Activated CD4-positive, CD25-positive, alpha-beta regulatory T cell treated with anti-CD3 and anti-CD28 coated beads, Interleukin-2, amount 50 U/mL, for 72 hours (primary cell): ENCODE measurements around the gene ARHGAP25.

Experiments
- DNase-seq: peaks from one replicate; pipeline ENCODE4 v3.0.0; 2021

The ARHGAP25 gene

GRCh38 chr2:68745006-68745405 is 10.4 kb downstream of the ARHGAP25 start:
- no peak for DNase-seq

DNA sequence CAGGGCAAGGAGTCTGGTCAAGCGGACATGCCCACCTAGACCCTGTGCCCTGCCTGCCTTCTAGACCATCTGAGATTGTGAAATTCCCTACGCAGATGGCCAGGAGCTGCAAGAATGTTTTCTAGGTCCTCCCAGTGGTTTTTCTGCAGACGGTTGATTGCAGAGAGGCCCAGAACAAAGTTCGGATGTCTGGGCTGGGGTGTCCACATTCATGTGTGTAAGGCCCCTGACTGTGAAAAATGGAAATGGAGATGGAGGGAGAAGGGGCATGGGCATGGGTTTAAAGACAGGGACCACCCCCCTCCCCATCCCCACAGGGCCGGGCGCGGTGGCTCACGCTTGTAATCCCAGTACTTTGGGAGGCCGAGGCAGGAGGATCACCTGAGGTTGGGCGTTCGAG is 11.8 kb downstream of the ARHGAP25 start:
- DNase-seq: no peak

GRCh38 chr2:68747413-68747812 is 12.8 kb downstream of the ARHGAP25 start:
- DNase-seq: no peak

DNA sequence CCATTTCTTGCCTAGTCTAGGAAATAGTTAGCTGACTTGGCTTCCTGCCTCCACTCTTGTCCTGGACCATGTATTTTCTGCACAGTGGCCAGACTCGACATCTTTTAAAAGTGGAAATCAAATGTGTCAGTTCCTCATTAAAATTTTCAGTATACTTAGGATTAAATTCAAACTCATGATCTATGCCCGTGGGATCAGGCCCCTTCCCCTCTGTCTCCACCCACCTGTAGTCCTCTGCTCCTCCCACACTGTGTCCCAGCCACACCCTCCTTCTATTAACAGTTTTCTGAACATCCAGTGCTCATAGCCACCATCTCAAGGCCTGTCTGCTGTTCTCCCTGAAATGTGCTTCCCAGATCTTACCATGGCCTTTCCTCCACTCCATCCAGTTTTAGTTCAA is 13.3 kb downstream of the ARHGAP25 start:
- no peak for DNase-seq

DNA sequence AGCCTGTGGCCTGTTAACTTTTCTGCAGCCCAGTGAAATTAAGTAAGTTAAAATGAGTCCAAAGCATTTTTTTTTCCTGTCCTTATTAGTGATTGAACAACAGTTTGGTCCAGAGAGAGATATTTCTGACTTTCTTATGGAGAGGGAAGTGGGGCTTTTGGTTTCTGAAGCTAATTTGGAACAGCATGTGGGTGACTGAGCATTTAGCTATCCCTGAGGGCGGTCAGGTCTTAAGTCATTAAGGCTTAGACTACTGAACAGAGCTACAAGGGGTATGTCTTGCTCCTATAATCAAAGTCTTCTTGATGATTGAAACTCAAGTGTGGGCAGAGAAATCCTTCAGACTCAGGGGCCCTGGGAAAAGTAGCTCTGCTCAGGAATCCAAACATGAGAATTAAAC is 14.0 kb downstream of the ARHGAP25 start:
- no peak for DNase-seq

DNA sequence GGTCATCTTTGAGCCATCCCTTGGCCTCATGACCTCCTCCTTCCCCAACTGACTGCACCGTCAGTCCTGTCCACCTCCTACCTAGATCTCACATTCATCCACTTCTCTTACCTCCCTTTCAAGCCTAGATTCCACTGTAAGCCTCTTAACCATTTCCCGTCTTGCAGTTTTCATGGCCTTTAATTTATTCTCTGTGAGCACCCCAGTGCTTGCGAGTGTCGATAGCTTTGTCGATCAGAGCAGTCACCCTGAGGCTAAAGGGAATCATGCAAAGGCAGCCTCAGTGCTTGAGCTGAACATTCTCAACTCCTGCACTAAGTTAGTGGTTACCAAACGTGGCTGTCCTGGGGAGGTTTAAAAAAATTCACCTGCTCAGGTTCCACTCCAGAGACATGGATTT is 14.7 kb downstream of the ARHGAP25 start:
- DNase-seq: no peak

- no peak for DNase-seq
Observed at GRCh38 chr2:68750592-68751396, 16.2 kb downstream of the ARHGAP25 start.

- DNase-seq: peak; percentile 90
Observed at GRCh38 chr2:68751397-68752339, 17.1 kb downstream of the ARHGAP25 start.

GRCh38 chr2:68753318-68753717 is 18.7 kb downstream of the ARHGAP25 start:
- DNase-seq: no peak

DNA sequence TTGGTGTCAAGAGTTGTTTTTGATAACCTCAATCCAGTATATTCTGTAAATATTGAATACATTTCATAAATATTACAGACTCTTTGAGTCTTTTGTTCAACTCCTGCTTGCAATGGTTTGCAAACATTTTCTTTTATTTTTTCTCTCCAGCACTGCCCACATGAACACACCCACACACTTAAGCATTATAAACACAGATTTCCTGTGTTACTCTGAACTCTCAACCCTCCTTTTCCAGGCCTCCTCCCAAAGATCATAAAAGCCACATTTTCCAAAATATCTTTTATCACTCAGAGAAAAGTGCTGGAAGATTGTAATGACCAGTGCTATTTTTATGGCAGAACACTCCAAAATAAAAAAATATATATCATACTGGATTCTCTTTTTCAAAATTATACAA is 20.5 kb downstream of the ARHGAP25 start:
- no peak for DNase-seq

DNA sequence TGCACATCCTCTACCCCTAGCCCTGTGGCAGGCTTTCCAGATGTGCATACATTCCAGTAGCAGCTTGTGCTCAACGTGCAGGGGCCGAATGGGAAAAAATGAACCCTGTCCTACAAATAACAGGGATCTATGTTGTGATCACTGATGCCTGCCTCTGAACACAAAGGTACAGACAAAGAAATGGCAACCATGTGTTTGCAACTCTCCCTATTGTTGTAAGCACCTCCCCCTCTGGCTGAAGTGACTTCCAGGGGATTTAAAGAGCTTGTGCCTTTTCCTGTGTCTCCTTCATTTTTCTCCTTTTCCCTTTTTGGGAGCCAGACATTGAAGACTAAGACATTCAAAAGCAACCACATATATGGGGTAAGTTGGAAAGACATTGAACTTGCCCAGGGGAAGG is 21.6 kb downstream of the ARHGAP25 start:
- no peak for DNase-seq

DNA sequence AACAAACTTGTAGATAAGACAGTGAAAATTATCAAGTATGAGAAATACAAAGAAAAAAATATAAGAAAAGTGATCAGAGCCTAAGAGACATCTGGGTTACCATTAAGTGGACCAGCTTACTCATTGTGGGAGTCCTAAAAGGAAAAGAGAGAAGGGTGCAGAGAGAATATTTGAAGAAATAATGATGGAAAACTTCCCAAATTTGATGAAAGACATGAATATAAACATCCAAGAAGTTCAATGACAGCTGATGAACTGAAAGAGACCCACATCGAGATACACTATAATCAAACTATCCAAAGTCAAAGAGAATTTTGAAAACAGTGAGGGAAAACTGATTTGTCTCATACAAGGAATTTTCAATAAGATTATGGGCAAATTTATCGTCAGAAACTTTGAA is 22.5 kb downstream of the ARHGAP25 start:
- no peak for DNase-seq

- no peak for DNase-seq
Observed at GRCh38 chr2:68762100-68762499, 27.5 kb downstream of the ARHGAP25 start.

GRCh38 chr2:68762665-68763064 is 28.1 kb downstream of the ARHGAP25 start:
- no peak for DNase-seq

DNA sequence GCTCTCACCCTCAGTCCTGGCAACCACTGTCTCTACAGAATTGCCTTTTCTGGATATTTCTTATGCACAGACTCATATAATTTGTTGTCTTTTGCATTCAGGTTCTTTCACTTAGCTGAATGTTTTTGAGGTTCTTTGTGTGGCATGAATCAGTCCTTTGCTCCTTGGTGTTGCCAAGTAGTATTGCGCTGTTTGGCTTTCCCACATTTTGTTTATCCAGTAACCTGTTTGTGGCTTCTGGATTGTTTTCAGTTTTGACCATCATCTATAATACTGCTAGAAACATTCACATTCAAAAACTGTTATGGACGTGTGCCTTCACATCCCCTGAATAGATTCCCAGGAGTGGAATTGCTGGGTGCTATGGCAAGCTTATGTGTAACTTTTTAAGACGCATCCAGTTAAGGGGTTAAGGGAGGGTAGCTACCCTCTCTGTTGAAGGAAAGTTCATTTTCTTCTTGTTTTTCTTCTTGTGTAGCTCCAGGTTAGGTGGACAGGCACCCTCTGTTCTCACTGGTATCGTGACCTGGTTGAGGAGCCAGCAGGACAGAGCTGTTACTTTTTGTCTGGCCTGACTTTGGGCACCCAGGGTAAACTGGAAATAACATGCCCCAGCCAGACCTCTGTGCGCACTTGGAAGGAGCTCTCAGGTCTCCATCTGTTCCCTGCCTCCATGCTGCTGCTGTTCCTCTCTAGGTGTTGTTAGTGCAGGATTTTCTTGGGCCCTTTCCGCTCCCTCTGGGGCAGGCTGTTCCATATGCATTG is 29.6 kb downstream of the ARHGAP25 start:
- no peak for DNase-seq

GRCh38 chr2:68764806-68765311 is 30.2 kb downstream of the ARHGAP25 start:
- DNase-seq: no peak

DNA sequence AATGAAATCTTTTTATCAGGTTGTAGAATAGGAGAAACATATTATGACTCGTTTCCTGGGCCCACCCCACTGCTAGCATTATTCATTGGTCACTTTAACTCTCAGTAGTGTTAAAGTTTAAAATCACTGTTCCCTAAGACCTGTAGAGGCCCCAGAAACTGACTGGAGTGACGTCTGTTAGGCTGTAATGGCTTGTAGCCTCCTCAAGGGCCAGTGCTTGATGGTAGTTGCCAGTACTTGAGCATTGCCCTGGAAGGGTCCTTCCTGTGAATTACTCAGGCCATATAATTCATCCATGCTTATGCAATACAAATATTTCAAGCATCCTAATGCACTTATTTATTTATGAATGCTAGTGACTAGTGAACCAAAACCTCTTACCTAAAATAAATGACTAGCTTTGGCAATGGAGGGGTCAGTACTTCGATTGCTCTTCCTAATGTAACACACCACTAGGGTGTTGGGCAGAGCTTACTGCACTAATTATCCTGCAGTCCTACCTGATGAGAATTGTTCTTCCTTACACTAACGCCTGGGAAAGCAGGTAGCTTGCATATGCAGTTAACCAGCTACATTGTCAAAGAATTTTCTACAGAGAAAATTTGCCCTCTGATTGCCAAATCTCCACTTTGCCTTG is 31.2 kb downstream of the ARHGAP25 start:
- DNase-seq: no peak

- peak; percentile 55 for DNase-seq
Observed at GRCh38 chr2:68766376-68766845, 31.8 kb downstream of the ARHGAP25 start.

GRCh38 chr2:68767031-68767961 is 32.7 kb downstream of the ARHGAP25 start:
- DNase-seq: no peak

DNA sequence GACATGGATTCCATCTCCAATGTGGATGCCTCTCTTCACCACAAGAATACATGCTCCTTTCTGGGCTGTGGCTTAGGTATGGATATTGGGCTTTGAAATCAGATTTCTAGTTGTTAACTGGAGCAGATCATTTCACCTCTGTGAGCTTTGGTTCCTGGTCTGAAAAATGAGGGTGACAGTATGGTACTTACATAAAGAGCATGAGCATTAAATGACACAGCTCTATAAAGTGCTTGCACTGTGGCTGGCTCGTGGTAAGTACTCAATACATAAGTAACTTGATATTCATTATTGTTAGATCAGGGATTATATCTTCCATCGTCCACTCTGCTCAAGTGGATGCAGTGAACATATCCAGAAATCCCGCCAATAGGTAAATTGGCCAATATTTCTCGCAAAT is 33.4 kb downstream of the ARHGAP25 start:
- DNase-seq: no peak

DNA sequence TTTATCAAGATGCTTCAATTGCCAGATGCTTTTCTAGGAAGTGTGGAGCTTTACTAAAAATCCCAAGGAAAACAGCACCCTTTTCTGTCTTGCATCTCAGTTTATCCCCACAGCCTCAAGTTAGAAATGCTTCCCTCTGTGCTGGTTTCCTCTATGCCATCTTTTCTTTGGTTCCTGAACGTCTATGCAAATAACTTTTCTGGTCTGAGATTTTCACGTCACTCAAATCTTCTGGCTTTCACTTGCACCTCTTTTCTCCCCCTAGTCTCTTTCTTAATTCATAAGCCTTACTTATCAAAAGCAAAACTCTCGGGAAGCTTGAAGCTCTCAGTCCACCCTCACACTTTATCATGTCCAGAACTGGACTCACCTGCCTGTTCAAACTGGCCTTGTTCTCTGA is 33.9 kb downstream of the ARHGAP25 start:
- no peak for DNase-seq
